ENCODE results near the gene DECR2. TPM values are rescaled to one million over a fixed set of nuclear protein-coding genes. Genes with fewer than 3 reads are reported as not detected.

DECR2 gene
- total RNA-seq, 2 experiments from 2014 or later = 8.0 to 14.4 TPM

DNA sequence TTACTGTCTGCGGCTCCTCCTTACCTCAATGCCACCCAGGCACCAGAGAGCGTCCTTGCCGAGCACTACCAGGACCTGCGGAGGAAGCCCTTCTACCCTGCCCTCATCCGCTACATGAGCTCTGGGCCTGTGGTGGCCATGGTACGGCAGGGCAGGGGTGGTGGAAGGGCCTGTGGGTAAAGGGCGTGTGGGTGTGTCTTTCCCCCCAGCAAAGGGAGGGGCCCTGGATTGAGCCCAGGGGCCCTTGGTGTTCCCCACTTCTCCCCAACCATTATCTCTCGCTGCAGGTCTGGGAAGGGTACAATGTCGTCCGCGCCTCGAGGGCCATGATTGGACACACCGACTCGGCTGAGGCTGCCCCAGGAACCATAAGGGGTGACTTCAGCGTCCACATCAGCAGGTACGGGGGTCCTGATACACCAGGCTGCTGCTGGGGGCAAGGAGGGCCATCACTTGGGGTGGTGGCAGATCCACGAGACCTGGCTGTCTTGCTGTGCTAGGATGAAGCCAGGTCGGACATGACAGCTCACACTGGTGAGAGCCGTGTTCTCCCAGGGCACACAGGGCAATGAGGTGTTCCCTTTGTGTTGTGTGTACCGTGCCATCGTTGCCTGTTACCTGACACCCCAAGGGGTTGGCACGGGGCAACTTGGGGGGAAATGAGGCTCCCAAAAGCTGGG, 2.2 kb upstream of the DECR2 start:
- Histone ChIP-seq H3K79me2 (ENCODE audit: insufficient read depth, low read depth, low read length) (no peaks in the 10 kb centered on the region; the same call in 1 of the 2 replicates), H3K9me2 (ENCODE audit: insufficient read depth, low read length) (no peaks in the 10 kb centered on the region), H3K9me3 (ENCODE audit: low read length) (no peaks in the 10 kb centered on the region), H4K20me1 (ENCODE audit: insufficient read depth, low read length) (no peaks in the 10 kb centered on the region), H3K4me1 (ENCODE audit: insufficient read depth, low read length, poor library complexity, severe bottlenecking) (peaks cover 28% of the 10 kb centered on the region), H3K4me2 (ENCODE audit: low read length) (no peak overlapping the region), H3K4me3 (ENCODE audit: low read depth, low read length, poor library complexity, severe bottlenecking) (no peak overlapping the region), H3K36me3 (ENCODE audit: insufficient read depth, low read length) (no peaks in the 10 kb centered on the region), H3K27ac (ENCODE audit: low read depth, low read length, poor library complexity, severe bottlenecking) (no peak overlapping the region), H2AFZ (ENCODE audit: low read length) (no peak overlapping the region)
- CTCF ChIA-PET (ENCODE audit: unreplicated experiment) = no interaction called here
- TF ChIP-seq, protein P1, sequence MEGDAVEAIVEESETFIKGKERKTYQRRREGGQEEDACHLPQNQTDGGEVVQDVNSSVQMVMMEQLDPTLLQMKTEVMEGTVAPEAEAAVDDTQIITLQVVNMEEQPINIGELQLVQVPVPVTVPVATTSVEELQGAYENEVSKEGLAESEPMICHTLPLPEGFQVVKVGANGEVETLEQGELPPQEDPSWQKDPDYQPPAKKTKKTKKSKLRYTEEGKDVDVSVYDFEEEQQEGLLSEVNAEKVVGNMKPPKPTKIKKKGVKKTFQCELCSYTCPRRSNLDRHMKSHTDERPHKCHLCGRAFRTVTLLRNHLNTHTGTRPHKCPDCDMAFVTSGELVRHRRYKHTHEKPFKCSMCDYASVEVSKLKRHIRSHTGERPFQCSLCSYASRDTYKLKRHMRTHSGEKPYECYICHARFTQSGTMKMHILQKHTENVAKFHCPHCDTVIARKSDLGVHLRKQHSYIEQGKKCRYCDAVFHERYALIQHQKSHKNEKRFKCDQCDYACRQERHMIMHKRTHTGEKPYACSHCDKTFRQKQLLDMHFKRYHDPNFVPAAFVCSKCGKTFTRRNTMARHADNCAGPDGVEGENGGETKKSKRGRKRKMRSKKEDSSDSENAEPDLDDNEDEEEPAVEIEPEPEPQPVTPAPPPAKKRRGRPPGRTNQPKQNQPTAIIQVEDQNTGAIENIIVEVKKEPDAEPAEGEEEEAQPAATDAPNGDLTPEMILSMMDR (conservative IDR thresholded peaks at IDR 0.05; ENCODE audit: low read length) = no peak
- TF ChIP-seq EZH2phosphoT487 (IDR thresholded peaks at IDR 0.05; ENCODE audit: borderline replicate concordance, low read depth, low read length) = no peak
- POLR2A ChIA-PET = no interaction called here
- no TSS peak for BruUV-seq (replicated peaks)
- DNase-seq (ENCODE audit: low spot score) = no peak
- intact Hi-C loops (cut with micrococcal nuclease; ENCODE audit: unreplicated experiment) = loop anchor here (2.0 kb wide), 1 partner anchor 17 kb away; no protein-coding TSS in a partner anchor

- no peaks in the 10 kb centered on the region; the same call in 1 of the 2 replicates for H3K79me2 ChIP-seq (ENCODE audit: insufficient read depth, low read depth, low read length)
- POLR2A ChIA-PET = interaction anchor here (0.5 to 0.6 kb wide), 2 partner anchors 15 to 20 kb away, joined by 3 read pairs; no protein-coding TSS in a partner anchor
- peak overlapping the region; percentile 54 for H3K27ac ChIP-seq (ENCODE audit: low read depth, low read length, poor library complexity, severe bottlenecking)
- H3K4me3 ChIP-seq (ENCODE audit: low read depth, low read length, poor library complexity, severe bottlenecking) = peak overlapping the region; percentile 74
- H3K9me2 ChIP-seq (ENCODE audit: insufficient read depth, low read length) = no peaks in the 10 kb centered on the region
- no TSS peak for BruUV-seq (replicated peaks)
- CTCF ChIA-PET (ENCODE audit: unreplicated experiment) = no interaction called here
- TF ChIP-seq, protein P1 (conservative IDR thresholded peaks at IDR 0.05; ENCODE audit: low read length) = no peak
- no peak for TF ChIP-seq EZH2phosphoT487 (IDR thresholded peaks at IDR 0.05; ENCODE audit: borderline replicate concordance, low read depth, low read length)
- H3K4me1 ChIP-seq (ENCODE audit: insufficient read depth, low read length, poor library complexity, severe bottlenecking) = peaks cover 26% of the 10 kb centered on the region
- no peaks in the 10 kb centered on the region for H3K36me3 ChIP-seq (ENCODE audit: insufficient read depth, low read length)
- no peak overlapping the region for H2AFZ ChIP-seq (ENCODE audit: low read length)
- H3K4me2 ChIP-seq (ENCODE audit: low read length) = peak overlapping the region; percentile 82
- H3K9me3 ChIP-seq (ENCODE audit: low read length) = no peaks in the 10 kb centered on the region
- no peaks in the 10 kb centered on the region for H4K20me1 ChIP-seq (ENCODE audit: insufficient read depth, low read length)
- intact Hi-C loops (cut with micrococcal nuclease; ENCODE audit: unreplicated experiment) = loop anchor here (2.0 kb wide), 1 partner anchor 17 kb away; no protein-coding TSS in a partner anchor
- DNase-seq (ENCODE audit: low spot score) = no peak
Observed at GRCh38 chr16:400061-400591, 1.6 kb upstream of the DECR2 start.

DNA sequence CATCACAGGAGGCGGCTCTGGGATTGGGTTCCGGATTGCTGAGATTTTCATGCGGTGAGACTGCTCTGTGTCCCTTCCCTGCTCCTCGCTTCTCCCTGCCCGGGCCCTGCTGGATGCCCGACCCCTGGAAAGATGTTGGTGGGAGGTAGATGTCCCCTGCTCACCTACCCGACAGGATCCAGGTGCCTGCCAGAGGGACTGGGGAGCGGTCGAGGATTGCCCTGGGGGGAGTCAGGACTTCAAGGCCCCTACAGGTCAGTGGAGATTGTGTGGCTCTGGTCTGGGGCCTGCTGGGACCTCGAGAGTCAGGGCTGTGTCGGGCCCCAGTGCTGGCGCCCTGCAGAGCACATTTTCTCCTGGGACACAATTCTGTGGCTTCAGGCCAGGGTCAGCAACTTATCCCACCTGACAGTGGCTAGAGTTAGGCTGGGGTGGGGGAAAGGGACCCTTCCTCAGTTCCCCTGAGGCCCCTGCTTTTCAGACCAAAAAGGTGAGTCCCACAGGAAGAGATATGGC, 3.3 kb downstream of the DECR2 start:
- Histone ChIP-seq H3K36me3 (ENCODE audit: insufficient read depth, low read length) (no peaks in the 10 kb centered on the region), H3K4me3 (ENCODE audit: low read depth, low read length, poor library complexity, severe bottlenecking) (no peak overlapping the region), H3K4me1 (ENCODE audit: insufficient read depth, low read length, poor library complexity, severe bottlenecking) (peaks cover 14% of the 10 kb centered on the region), H3K9me2 (ENCODE audit: insufficient read depth, low read length) (no peaks in the 10 kb centered on the region), H3K27ac (ENCODE audit: low read depth, low read length, poor library complexity, severe bottlenecking) (no peak overlapping the region), H2AFZ (ENCODE audit: low read length) (no peak overlapping the region), H4K20me1 (ENCODE audit: insufficient read depth, low read length) (no peaks in the 10 kb centered on the region), H3K79me2 (ENCODE audit: insufficient read depth, low read depth, low read length) (no peaks in the 10 kb centered on the region; the same call in 1 of the 2 replicates), H3K9me3 (ENCODE audit: low read length) (no peaks in the 10 kb centered on the region), H3K4me2 (ENCODE audit: low read length) (no peak overlapping the region)
- ChIA-PET POLR2A (no interaction called here), CTCF (ENCODE audit: unreplicated experiment) (no interaction called here)
- TF ChIP-seq, protein P1 (conservative IDR thresholded peaks at IDR 0.05; ENCODE audit: low read length) = no peak
- no peak for TF ChIP-seq EZH2phosphoT487 (IDR thresholded peaks at IDR 0.05; ENCODE audit: borderline replicate concordance, low read depth, low read length)
- intact Hi-C loops (cut with micrococcal nuclease; ENCODE audit: unreplicated experiment) = no loop called here
- DNase-seq (ENCODE audit: low spot score) = no peak
- no TSS peak for BruUV-seq (replicated peaks)

Data from OCI-LY7 (cell line).